Neuronal stem cell (in vitro differentiated cells): ENCODE results near the gene PEAK3.

Experiments
- DNase-seq: peaks from one replicate; pipeline ENCODE4 v3.0.0-alpha.2; 2013; ENCODE audit warnings: low spot score
- H2AFZ ChIP-seq: one replicate; pipeline ENCODE4 v1.6.1; 2013; ENCODE audit warnings: mild to moderate bottlenecking, low read length, inconsistent platforms
- H2AK5ac ChIP-seq: 2 replicates; pipeline ENCODE4 v1.6.1; 2013; ENCODE audit warnings: low read depth, mild to moderate bottlenecking, inconsistent platforms, low read length, moderate library complexity, mixed read lengths
- H2BK120ac ChIP-seq: 2 replicates; pipeline ENCODE4 v1.6.1; 2013; ENCODE audit warnings: low read depth, mild to moderate bottlenecking, inconsistent platforms, low read length, moderate library complexity, mixed read lengths
- H2BK12ac ChIP-seq: one replicate; pipeline ENCODE4 v1.6.1; 2013; ENCODE audit warnings: low read length, inconsistent platforms
- H2BK15ac ChIP-seq: 2 replicates; pipeline ENCODE4 v1.6.1; 2013; ENCODE audit warnings: mild to moderate bottlenecking, low read length, inconsistent platforms, mixed read lengths
- H2BK5ac ChIP-seq: one replicate; pipeline ENCODE4 v1.6.1; 2013; ENCODE audit warnings: inconsistent platforms, mild to moderate bottlenecking, low read length, moderate library complexity
- H3K14ac ChIP-seq: one replicate; pipeline ENCODE4 v1.6.1; 2013; ENCODE audit warnings: low read length, inconsistent platforms
- H3K18ac ChIP-seq: 2 replicates; pipeline ENCODE4 v1.6.1; 2013; ENCODE audit warnings: low read length, inconsistent platforms
- H3K23ac ChIP-seq: 2 replicates; pipeline ENCODE4 v1.6.1; 2013; ENCODE audit warnings: low read depth, mild to moderate bottlenecking, mixed read lengths, low read length, inconsistent platforms; ENCODE audit not compliant: poor library complexity
- H3K27ac ChIP-seq: replicated peaks from 3 replicates; pipeline ENCODE4 v1.5.1; 2013; ENCODE audit warnings: low read length, inconsistent platforms
- H3K27me3 ChIP-seq, 3 experiments: 2 replicates each; pipeline ENCODE4 v1.6.1; 2013; ENCODE audit warnings: low read length in 3 of 3, mild to moderate bottlenecking in 2 of 3, inconsistent platforms in 1 of 3, low read depth in 1 of 3, mixed read lengths in 1 of 3, moderate library complexity in 1 of 3; ENCODE audit not compliant: control insufficient read depth in 3 of 3, insufficient read depth in 3 of 3
- H3K36me3 ChIP-seq, 2 donors: replicated peaks in 1 of 2; 2 replicates each; pipeline ENCODE4 v1.6.1; 2013; ENCODE audit warnings: low read length in 2 of 2; ENCODE audit not compliant: control insufficient read depth in 2 of 2, insufficient read depth in 2 of 2
- H3K4ac ChIP-seq: 2 replicates; pipeline ENCODE4 v1.6.1; 2013; ENCODE audit warnings: inconsistent platforms, mild to moderate bottlenecking, low read length, moderate library complexity
- H3K4me1 ChIP-seq, 2 donors: 1 replicate in 1 of 2; 2 replicates in 1 of 2; pipeline ENCODE4 v1.6.1; 2013; ENCODE audit warnings: low read length in 2 of 2, low read depth in 1 of 2; ENCODE audit not compliant: control insufficient read depth in 2 of 2, insufficient read depth in 1 of 2
- H3K4me2 ChIP-seq: one replicate; pipeline ENCODE4 v1.6.1; 2013; ENCODE audit warnings: mild to moderate bottlenecking, low read length, inconsistent platforms; ENCODE audit not compliant: insufficient read depth, poor library complexity, severe bottlenecking
- H3K4me3 ChIP-seq, 2 donors: 2 replicates each; pipeline ENCODE4 v1.5.1; 2013; ENCODE audit warnings: low read length in 2 of 2, mild to moderate bottlenecking in 2 of 2, inconsistent platforms in 1 of 2, moderate library complexity in 1 of 2
- H3K79me1 ChIP-seq: one replicate; pipeline ENCODE4 v1.6.1; 2013; ENCODE audit warnings: low read depth, mild to moderate bottlenecking, inconsistent platforms, low read length, moderate library complexity
- H3K9ac ChIP-seq: one replicate; pipeline ENCODE4 v1.6.1; 2013; ENCODE audit warnings: mild to moderate bottlenecking, low read depth, low read length, inconsistent platforms; ENCODE audit not compliant: poor library complexity
- H3K9me3 ChIP-seq, 2 donors: replicated peaks in 1 of 2; 2 replicates each; pipeline versions ENCODE3 to v1.6.1; 2013; ENCODE audit warnings: low read length in 2 of 2, mild to moderate bottlenecking in 2 of 2, inconsistent platforms in 1 of 2, low read depth in 1 of 2, mixed read lengths in 1 of 2, moderate library complexity in 1 of 2; ENCODE audit not compliant: control insufficient read depth in 2 of 2, insufficient read depth in 1 of 2
- H4K8ac ChIP-seq: one replicate; pipeline ENCODE4 v1.6.1; 2013; ENCODE audit warnings: low read depth, mild to moderate bottlenecking, inconsistent platforms, low read length, moderate library complexity
- H4K91ac ChIP-seq: one replicate; pipeline ENCODE4 v1.6.1; 2013; ENCODE audit warnings: low read length, low read depth, mild to moderate bottlenecking, inconsistent platforms; ENCODE audit not compliant: poor library complexity
- WGBS, 2 donors: extraction: QIAGEN DNeasy Blood & Tissue Kit; methylation state at CpG; one replicate each; pipeline ENCODE4 v1.1.7; 2013; ENCODE audit warnings: missing lambda C conversion rate in 2 of 2, mixed read lengths in 1 of 2; ENCODE audit not compliant: insufficient read length in 2 of 2, insufficient replicate concordance in 1 of 2; ENCODE audit errors: extremely low coverage in 2 of 2; 5-methylcytosine and 5-hydroxymethylcytosine counted together

Gene PEAK3

GRCh38 chr19:2305452-2306280 is 23.7 kb upstream of the PEAK3 start:
- Histone ChIP-seq H3K23ac (no peak overlapping the region), H4K91ac (peak overlapping the region; percentile 72), H2BK120ac (peak overlapping the region; percentile 87), H3K9ac (peak overlapping the region; percentile 21), H3K4ac (no peak overlapping the region), H3K36me3 (no peaks in the 10 kb centered on the region), H2AFZ (no peak overlapping the region), H3K4me3 (no peak overlapping the region), H3K4me1 (peaks cover 8 to 14% of the 10 kb centered on the region in 2 donors), H2BK12ac (peak overlapping the region; percentile 10), H3K79me1 (no peaks in the 10 kb centered on the region), H4K8ac (no peak overlapping the region), H3K4me2 (no peak overlapping the region), H3K27me3 (peaks cover 0 to 77% (median 28%) of the 10 kb centered on the region in 3 experiments), H3K9me3 (no peaks in the 10 kb centered on the region), H3K27ac (no peak overlapping the region), H2AK5ac (peak overlapping the region; percentile 97), H2BK5ac (peak overlapping the region; percentile 53), H3K14ac (no peak overlapping the region), H3K18ac (no peak overlapping the region), H2BK15ac (peak overlapping the region; percentile 58)
- no peak for DNase-seq
- no CpG with 5 or more reads among the region's 19 CpGs for WGBS, 2 donors

DNA sequence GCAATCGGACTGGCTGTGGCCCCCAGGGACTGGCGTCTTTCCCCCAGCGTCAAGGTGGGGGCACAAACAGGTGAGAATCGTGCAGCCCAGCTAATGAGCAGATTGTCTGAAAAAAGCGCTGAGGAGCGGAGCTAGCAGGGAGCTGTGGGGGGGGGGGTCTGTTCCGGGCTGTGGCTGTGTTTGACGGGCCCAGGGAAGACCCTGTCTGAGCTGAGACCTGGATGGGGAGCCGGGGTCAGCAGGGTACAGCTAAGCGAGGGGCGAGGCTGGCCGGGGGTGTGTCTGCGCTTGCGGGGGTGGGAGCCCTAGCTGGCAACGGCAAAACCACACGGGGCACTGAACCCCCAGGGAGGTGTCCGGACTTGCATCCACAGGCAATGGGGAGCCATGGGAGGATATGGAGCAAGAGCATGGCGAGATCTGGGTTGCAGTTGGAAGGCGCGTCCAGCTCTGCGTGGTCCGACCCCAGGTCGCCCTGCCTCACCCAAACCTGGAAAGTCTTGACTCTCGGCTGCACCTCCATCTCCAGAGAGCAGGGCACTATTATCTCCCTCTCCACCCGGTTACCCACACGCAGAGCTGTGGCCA is 21.3 kb upstream of the PEAK3 start:
- H3K14ac ChIP-seq, result peak overlapping the region; percentile 99
- no peak overlapping the region for H4K8ac ChIP-seq
- H2BK15ac ChIP-seq, result peak overlapping the region; percentile 99
- no peak for DNase-seq
- peaks cover 8 to 14% of the 10 kb centered on the region in 2 donors for H3K4me1 ChIP-seq
- peak overlapping the region; percentile 100 for H2AFZ ChIP-seq
- H2BK5ac ChIP-seq, result peak overlapping the region; percentile 98
- H3K27me3 ChIP-seq, result peaks cover 0 to 53% (median 22%) of the 10 kb centered on the region in 3 experiments
- peak overlapping the region; percentile 81 for H2BK120ac ChIP-seq
- H2BK12ac ChIP-seq, result peak overlapping the region; percentile 90
- no CpG with 5 or more reads among the region's 26 CpGs for WGBS, 2 donors
- no peak overlapping the region for H3K4me3 ChIP-seq
- H3K36me3 ChIP-seq, result no peaks in the 10 kb centered on the region
- peak overlapping the region; percentile 96 for H3K23ac ChIP-seq
- no peak overlapping the region for H3K9ac ChIP-seq
- no peaks in the 10 kb centered on the region for H3K9me3 ChIP-seq
- no peak overlapping the region for H4K91ac ChIP-seq
- no peak overlapping the region for H3K27ac ChIP-seq
- H3K4ac ChIP-seq, result no peak overlapping the region
- no peak overlapping the region for H3K4me2 ChIP-seq
- H2AK5ac ChIP-seq, result peak overlapping the region; percentile 97
- peak overlapping the region; percentile 93 for H3K18ac ChIP-seq
- no peaks in the 10 kb centered on the region for H3K79me1 ChIP-seq

DNA sequence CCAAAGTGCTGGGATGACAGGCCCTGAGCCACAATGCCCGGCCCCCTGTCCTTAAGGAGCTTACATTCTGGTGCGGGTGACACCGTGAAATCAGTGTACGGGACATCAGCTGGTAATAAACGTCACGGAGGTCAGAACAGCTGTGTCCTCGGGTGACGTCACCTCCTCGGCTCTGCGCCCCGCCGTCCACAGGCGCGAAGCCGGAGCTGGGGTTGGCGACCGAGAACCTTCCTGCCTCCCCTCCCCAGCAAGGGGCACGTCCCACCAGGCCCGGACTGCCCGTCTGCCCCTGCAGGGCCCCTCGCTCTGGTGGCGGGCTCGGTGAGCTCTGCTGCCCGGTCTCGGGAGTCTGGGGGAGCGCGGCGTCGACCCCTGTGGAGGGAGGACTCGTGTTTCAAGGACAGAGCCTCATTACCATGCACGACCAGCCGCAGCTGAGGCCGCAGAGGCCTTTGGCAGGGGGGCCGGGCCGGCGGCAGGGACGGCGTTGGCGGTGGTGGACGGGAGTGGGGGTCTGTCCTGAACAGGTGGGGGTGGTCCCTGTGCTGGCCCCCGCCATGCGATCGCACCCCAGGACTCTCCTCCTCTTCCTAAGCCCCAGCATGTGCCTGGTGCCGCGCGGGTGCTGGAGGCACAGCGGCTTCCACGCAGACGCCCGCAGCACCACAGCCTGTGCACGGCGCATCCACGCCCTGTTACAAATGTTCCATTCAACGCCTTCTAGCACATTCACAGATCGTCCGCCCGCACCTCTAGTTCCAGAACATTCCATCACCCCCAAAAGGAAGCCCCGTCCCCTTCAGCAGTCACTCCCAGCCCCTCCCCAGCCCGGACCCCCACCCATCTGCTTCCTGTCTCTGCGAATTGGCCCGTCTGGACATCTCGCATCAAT is 20.6 kb upstream of the PEAK3 start:
- H3K4me1 ChIP-seq, result peaks cover 8 to 14% of the 10 kb centered on the region in 2 donors
- peak overlapping the region; percentile 81 for H2BK120ac ChIP-seq
- peak overlapping the region; percentile 40 to 70 for H3K4me3 ChIP-seq
- peak overlapping the region; percentile 99 for H3K14ac ChIP-seq
- peak overlapping the region; percentile 100 for H2AFZ ChIP-seq
- H2BK12ac ChIP-seq, result peak overlapping the region; percentile 94
- peak overlapping the region; percentile 98 for H2BK5ac ChIP-seq
- no peaks in the 10 kb centered on the region for H3K36me3 ChIP-seq
- no peaks in the 10 kb centered on the region for H3K79me1 ChIP-seq
- H3K27me3 ChIP-seq, result peaks cover 0 to 48% (median 16%) of the 10 kb centered on the region in 3 experiments
- H3K18ac ChIP-seq, result peak overlapping the region; percentile 94
- no CpG with 5 or more reads among the region's 62 CpGs for whole genome bisulfite sequencing, 2 donors
- H3K4me2 ChIP-seq, result peak overlapping the region; percentile 42
- no peaks in the 10 kb centered on the region for H3K9me3 ChIP-seq
- H2AK5ac ChIP-seq, result peak overlapping the region; percentile 97
- peak overlapping the region; percentile 99 for H2BK15ac ChIP-seq
- no peak overlapping the region for H4K8ac ChIP-seq
- DNase-seq, result peak; percentile 63
- H3K4ac ChIP-seq, result peak overlapping the region; percentile 76
- peak overlapping the region; percentile 88 for H3K9ac ChIP-seq
- no peak overlapping the region for H3K27ac ChIP-seq
- H3K23ac ChIP-seq, result peak overlapping the region; percentile 96
- no peak overlapping the region for H4K91ac ChIP-seq
